Transverse colon (tissue), 3 donors: ENCODE data around the gene FOXL1.

Source experiments
- CTCF ChIP-seq, 5 experiments: fragments of 200-600 bp in 3 of 5; fragments of 450-650 bp in 2 of 5; sonication (generic) in 3 of 5; IDR thresholded peaks; 1 replicate in 2 of 5; 2 replicates in 3 of 5; pipeline ENCODE4 v1.5.1; 2016 to 2017; ENCODE audit warnings: antibody characterized with exemption in 5 of 5, inconsistent platforms in 3 of 5, mild to moderate bottlenecking in 2 of 5, moderate library complexity in 1 of 5
- EP300 ChIP-seq: sonication (generic); formaldehyde crosslinking; IDR thresholded peaks from one replicate; pipeline ENCODE4 v1.6.1; 2017; ENCODE audit warnings: antibody characterized with exemption, low read depth

GRCh38 chr16:86620184-86620583, 41.8 kb downstream of the FOXL1 start:
- no peak for TF ChIP-seq CTCF (IDR thresholded peaks at IDR 0.05)
- TF ChIP-seq EP300: no peak
